Non-pigmented ciliary epithelial cell (primary cell): Measurements from ENCODE around the gene HYAL2.
A peak's percentile ranks its signal among the peaks of the same experiment; 100 is the strongest.
"Not testable (repeated sequence)": the region's sequence is repeated elsewhere in the genome, so short reads cannot be mapped to it uniquely, and the experiment has no call there.

Source experiments
- DNase-seq: peaks from one replicate; pipeline ENCODE4 v3.0.0-alpha.2; 2010; ENCODE audit warnings: low read depth

Gene HYAL2

GRCh38 chr3:50312041-50312440 lies 10.5 kb downstream of the HYAL2 start:
- not testable (repeated sequence) for DNase-seq

GRCh38 chr3:50304601-50305000 lies 17.9 kb downstream of the HYAL2 start:
- no peak for DNase-seq

GRCh38 chr3:50303013-50303815 lies 19.3 kb downstream of the HYAL2 start, which contains the start of gene HYAL1:
Gene HYAL1 (minus strand): TSS chr3:50303574. CDS start chr3:50302956, 618 bp downstream.
- DNase-seq: no peak

- DNase-seq: no peak
Observed at GRCh38 chr3:50302095-50303012, 20.2 kb downstream of the HYAL2 start.

- no peak for DNase-seq
Observed at GRCh38 chr3:50300681-50301254, 21.8 kb downstream of the HYAL2 start.

- DNase-seq: no peak
Observed at GRCh38 chr3:50299929-50300680, 22.4 kb downstream of the HYAL2 start.

- no peak for DNase-seq
Observed at GRCh38 chr3:50299638-50299928, 23.0 kb downstream of the HYAL2 start.

- DNase-seq: peak; percentile 98
Observed at GRCh38 chr3:50298836-50299637, 23.5 kb downstream of the HYAL2 start, which contains the start of the genes HYAL3 and NAA80. Gene HYAL3 (minus strand): TSS chr3:50299405. CDS start chr3:50295602, 3,803 bp downstream. Gene NAA80 (minus strand): TSS chr3:50299405. CDS start chr3:50297463, 1,942 bp downstream.

- DNase-seq: no peak
Observed at GRCh38 chr3:50297896-50298725, 24.4 kb downstream of the HYAL2 start.

- no peak for DNase-seq
Observed at GRCh38 chr3:50297384-50297775, 25.2 kb downstream of the HYAL2 start.

GRCh38 chr3:50296721-50297383 lies 25.7 kb downstream of the HYAL2 start:
- DNase-seq: no peak

- no peak for DNase-seq
Observed at GRCh38 chr3:50295553-50296431, 26.8 kb downstream of the HYAL2 start.

- no peak for DNase-seq
Observed at GRCh38 chr3:50294492-50295403, 27.8 kb downstream of the HYAL2 start.

GRCh38 chr3:50294089-50294488 lies 28.5 kb downstream of the HYAL2 start:
- no peak for DNase-seq

- DNase-seq: no peak
Observed at GRCh38 chr3:50293079-50293801, 29.3 kb downstream of the HYAL2 start.
